ENCODE data around the gene FGFR3.

Gene FGFR3

DNA sequence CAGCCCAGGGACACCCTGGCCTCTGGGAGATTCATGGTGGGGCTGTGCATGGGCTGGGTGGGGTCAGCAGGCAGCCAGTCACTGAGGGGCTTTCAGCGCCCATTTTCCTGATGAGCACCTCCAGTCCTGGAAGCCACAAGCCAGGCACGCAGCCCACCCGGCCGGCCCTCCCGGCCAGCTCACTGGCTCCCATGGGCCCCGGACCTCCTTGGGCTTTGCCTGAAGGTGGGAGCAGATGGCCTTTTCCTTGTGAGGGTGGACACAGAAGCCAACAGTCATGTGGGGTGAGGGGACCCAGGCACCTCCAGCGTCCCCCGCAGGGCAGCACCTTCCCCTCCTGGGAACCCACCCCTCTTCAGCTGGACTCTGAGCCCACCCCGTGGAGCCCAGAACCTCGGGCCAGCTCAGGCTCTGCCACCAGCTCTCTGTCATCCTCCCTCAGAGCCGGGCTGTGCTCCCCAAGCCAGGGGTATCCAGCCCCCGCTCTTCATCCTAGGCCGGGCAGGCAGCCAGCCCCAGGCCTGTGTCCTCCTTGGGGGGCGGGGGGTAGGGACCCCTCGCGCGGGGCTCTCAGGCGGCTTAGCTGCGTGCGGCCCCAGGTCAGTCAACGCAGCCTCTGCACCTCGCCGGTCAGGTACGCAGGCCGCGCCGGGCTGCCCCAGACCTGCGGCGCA is 798 bp upstream of the FGFR3 start:
- Histone ChIP-seq H3K4me3 (ENCODE audit: low read depth, low read length) (no peak overlapping the region), H2AFZ (ENCODE audit: low read length, unreplicated experiment) (no peak overlapping the region), H3K79me2 (ENCODE audit: control insufficient read depth, insufficient read depth, low read length, unreplicated experiment) (no peaks in the 10 kb centered on the region), H3K36me3 (ENCODE audit: insufficient read depth, low read length) (no peaks in the 10 kb centered on the region), H3K27ac (ENCODE audit: low read depth, low read length) (no peak overlapping the region), H3K4me1 (ENCODE audit: control insufficient read depth, insufficient read depth, low read length, unreplicated experiment) (no peaks in the 10 kb centered on the region), H3K27me3 (ENCODE audit: insufficient read depth, low read length) (peaks cover 29% of the 10 kb centered on the region)

- Histone ChIP-seq H2AFZ (ENCODE audit: low read length, unreplicated experiment) (no peak overlapping the region), H3K36me3 (ENCODE audit: insufficient read depth, low read length) (no peaks in the 10 kb centered on the region), H3K4me1 (ENCODE audit: control insufficient read depth, insufficient read depth, low read length, unreplicated experiment) (no peaks in the 10 kb centered on the region), H3K27ac (ENCODE audit: low read depth, low read length) (no peak overlapping the region), H3K4me3 (ENCODE audit: low read depth, low read length) (peak overlapping the region; percentile 67; the same call in 1 of the 2 replicates), H3K27me3 (ENCODE audit: insufficient read depth, low read length) (peaks cover 29% of the 10 kb centered on the region), H3K79me2 (ENCODE audit: control insufficient read depth, insufficient read depth, low read length, unreplicated experiment) (no peaks in the 10 kb centered on the region)
Observed at GRCh38 chr4:1793496-1793840, 375 bp downstream of the FGFR3 start.

- Histone ChIP-seq H3K27me3 (ENCODE audit: insufficient read depth, low read length) (peaks cover 29% of the 10 kb centered on the region), H2AFZ (ENCODE audit: low read length, unreplicated experiment) (no peak overlapping the region), H3K36me3 (ENCODE audit: insufficient read depth, low read length) (no peaks in the 10 kb centered on the region), H3K4me1 (ENCODE audit: control insufficient read depth, insufficient read depth, low read length, unreplicated experiment) (no peaks in the 10 kb centered on the region), H3K27ac (ENCODE audit: low read depth, low read length) (no peak overlapping the region), H3K4me3 (ENCODE audit: low read depth, low read length) (peak overlapping the region; percentile 50), H3K79me2 (ENCODE audit: control insufficient read depth, insufficient read depth, low read length, unreplicated experiment) (no peaks in the 10 kb centered on the region)
Observed at GRCh38 chr4:1793940-1794808, 1.1 kb downstream of the FGFR3 start.

- Histone ChIP-seq H3K4me3 (ENCODE audit: low read depth, low read length) (peak overlapping the region; percentile 50; the same call in 1 of the 2 replicates), H3K27me3 (ENCODE audit: insufficient read depth, low read length) (peaks cover 29% of the 10 kb centered on the region)
Observed at GRCh38 chr4:1794809-1795298, 1.8 kb downstream of the FGFR3 start.

DNA sequence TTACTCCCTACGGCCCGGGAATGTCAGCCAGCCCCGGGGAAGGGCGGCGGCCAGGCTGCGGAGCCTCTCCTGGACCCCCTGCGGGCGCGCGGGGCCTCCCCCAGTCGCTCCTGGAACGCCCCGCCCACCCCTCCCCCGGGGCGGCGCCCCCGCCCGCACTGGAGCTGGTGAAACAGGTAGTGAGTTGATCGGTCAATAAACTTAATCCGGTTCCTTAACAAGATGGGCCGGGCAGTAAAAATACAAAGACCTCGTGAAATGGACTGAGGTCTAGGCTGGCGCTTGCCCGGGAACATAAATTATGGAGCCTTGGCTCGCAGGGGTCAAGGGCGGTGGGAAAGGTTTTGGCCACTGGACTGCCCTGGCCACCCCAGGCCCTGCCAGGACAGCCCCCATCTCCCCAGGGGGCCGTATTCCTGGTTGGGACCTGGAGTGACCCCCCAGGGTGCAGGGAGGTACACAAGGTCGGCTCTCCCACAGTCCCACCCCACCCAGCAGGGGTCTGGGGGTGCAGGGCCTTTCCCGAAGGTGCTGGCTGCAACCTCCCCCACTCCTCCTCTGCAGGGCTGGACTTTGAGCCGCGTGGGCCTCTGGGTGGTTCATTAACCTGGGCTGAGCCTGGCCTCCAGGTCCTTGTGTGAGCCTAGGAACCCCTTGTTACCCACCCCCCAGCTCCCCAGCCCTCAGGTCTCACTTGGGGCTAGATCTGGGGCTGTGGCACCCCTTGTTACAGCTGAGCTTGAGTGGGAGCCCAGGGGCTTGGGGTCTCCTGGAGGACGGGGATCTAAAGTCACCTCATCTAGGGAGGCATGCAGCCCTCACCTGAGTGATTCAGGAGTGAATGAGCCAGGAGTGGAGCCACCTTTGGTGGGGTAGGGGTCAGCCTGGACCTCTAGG is 2.5 kb downstream of the FGFR3 start:
- H3K79me2 ChIP-seq (ENCODE audit: control insufficient read depth, insufficient read depth, low read length, unreplicated experiment), result no peaks in the 10 kb centered on the region
- H3K27ac ChIP-seq (ENCODE audit: low read depth, low read length), result no peak overlapping the region
- no peaks in the 10 kb centered on the region for H3K36me3 ChIP-seq (ENCODE audit: insufficient read depth, low read length)
- no peak overlapping the region for H3K4me3 ChIP-seq (ENCODE audit: low read depth, low read length)
- no peak overlapping the region for H2AFZ ChIP-seq (ENCODE audit: low read length, unreplicated experiment)
- H3K27me3 ChIP-seq (ENCODE audit: insufficient read depth, low read length), result peaks cover 29% of the 10 kb centered on the region
- H3K4me1 ChIP-seq (ENCODE audit: control insufficient read depth, insufficient read depth, low read length, unreplicated experiment), result no peaks in the 10 kb centered on the region

More at GRCh38 chr4:1794809-1795298, 1.8 kb downstream of the FGFR3 start:
- Histone ChIP-seq H3K36me3 (ENCODE audit: insufficient read depth, low read length) (no peaks in the 10 kb centered on the region), H2AFZ (ENCODE audit: low read length, unreplicated experiment) (no peak overlapping the region), H3K4me1 (ENCODE audit: control insufficient read depth, insufficient read depth, low read length, unreplicated experiment) (no peaks in the 10 kb centered on the region), H3K27ac (ENCODE audit: low read depth, low read length) (no peak overlapping the region), H3K79me2 (ENCODE audit: control insufficient read depth, insufficient read depth, low read length, unreplicated experiment) (no peaks in the 10 kb centered on the region)

DNA sequence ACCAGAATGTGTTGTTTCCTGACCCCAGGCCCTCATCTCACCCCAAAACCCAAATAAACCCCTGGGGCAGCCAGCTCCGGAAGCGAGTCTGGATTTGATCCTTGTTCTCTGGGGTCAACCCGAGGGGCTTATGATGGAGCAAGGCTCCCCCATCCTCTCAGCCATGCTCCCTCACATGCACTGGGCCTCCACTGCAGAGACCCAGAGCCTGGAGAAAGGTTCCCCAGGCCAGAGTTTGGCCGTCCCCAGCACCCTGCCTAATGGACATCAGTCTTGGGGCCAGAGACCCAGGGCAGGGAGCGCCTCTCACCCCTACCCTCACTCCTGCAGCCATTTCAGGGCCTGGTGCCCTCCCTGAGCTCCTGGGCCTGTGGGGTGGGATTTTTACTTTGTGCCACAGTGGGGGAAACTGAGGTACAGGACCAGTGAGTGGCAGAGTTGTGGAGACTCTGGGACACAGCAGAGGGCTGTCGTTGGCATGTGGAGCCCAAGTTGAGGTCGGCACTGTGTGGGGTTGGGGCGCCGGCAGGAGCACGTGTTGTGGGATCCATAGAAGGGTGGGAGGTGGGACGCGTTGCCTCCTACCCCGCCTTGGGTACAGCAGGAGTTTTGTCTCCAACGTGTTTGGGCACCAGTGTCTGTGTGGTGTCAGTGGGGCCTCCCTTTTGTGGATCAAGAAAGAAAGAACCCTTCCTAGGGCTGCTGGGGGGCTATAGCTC is 3.6 kb downstream of the FGFR3 start:
- Histone ChIP-seq H3K27ac (ENCODE audit: low read depth, low read length) (no peak overlapping the region), H3K79me2 (ENCODE audit: control insufficient read depth, insufficient read depth, low read length, unreplicated experiment) (no peaks in the 10 kb centered on the region), H3K4me3 (ENCODE audit: low read depth, low read length) (no peak overlapping the region), H3K36me3 (ENCODE audit: insufficient read depth, low read length) (no peaks in the 10 kb centered on the region), H2AFZ (ENCODE audit: low read length, unreplicated experiment) (no peak overlapping the region), H3K27me3 (ENCODE audit: insufficient read depth, low read length) (peaks cover 29% of the 10 kb centered on the region), H3K4me1 (ENCODE audit: control insufficient read depth, insufficient read depth, low read length, unreplicated experiment) (no peaks in the 10 kb centered on the region)

DNA sequence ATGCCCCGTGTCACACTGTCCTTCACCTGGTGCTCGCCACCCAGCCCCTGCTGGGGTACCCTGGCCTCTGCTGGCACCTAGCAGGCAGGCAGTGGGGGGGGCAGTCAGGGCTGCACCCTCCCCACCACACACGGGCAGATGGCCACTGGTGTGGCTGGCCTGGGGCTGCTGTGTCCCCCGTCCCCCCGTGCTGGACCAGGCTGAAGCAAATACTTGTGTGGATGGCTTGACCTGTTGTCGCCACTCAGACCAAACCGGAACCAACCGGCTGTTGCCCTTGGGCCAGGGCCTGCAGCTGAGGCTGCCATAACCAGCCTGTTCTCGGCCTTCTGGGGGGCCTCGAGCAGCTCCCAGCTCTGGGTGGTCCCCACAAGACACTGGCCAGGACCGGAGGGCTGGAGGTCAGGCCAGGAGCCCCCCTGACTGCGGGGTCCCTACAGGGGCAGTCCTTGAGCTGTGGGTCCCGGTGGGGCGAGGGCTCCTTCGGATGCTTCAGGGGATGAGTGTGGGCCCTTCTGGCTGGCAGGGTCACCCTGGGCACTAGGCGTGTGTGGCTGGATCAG is 4.3 kb downstream of the FGFR3 start:
- Histone ChIP-seq H3K27me3 (ENCODE audit: insufficient read depth, low read length) (peaks cover 28% of the 10 kb centered on the region), H3K27ac (ENCODE audit: low read depth, low read length) (no peak overlapping the region), H3K36me3 (ENCODE audit: insufficient read depth, low read length) (no peaks in the 10 kb centered on the region), H2AFZ (ENCODE audit: low read length, unreplicated experiment) (no peak overlapping the region), H3K4me3 (ENCODE audit: low read depth, low read length) (no peak overlapping the region), H3K4me1 (ENCODE audit: control insufficient read depth, insufficient read depth, low read length, unreplicated experiment) (no peaks in the 10 kb centered on the region), H3K79me2 (ENCODE audit: control insufficient read depth, insufficient read depth, low read length, unreplicated experiment) (no peaks in the 10 kb centered on the region)

- H2AFZ ChIP-seq (ENCODE audit: low read length, unreplicated experiment), result no peak overlapping the region
- peaks cover 23% of the 10 kb centered on the region for H3K27me3 ChIP-seq (ENCODE audit: insufficient read depth, low read length)
- no peaks in the 10 kb centered on the region for H3K4me1 ChIP-seq (ENCODE audit: control insufficient read depth, insufficient read depth, low read length, unreplicated experiment)
- no peaks in the 10 kb centered on the region for H3K36me3 ChIP-seq (ENCODE audit: insufficient read depth, low read length)
- no peak overlapping the region for H3K4me3 ChIP-seq (ENCODE audit: low read depth, low read length)
- no peak overlapping the region for H3K27ac ChIP-seq (ENCODE audit: low read depth, low read length)
- H3K79me2 ChIP-seq (ENCODE audit: control insufficient read depth, insufficient read depth, low read length, unreplicated experiment), result no peaks in the 10 kb centered on the region
Observed at GRCh38 chr4:1797861-1798579, 4.9 kb downstream of the FGFR3 start.

- Histone ChIP-seq H3K27me3 (ENCODE audit: insufficient read depth, low read length) (peaks cover 22% of the 10 kb centered on the region), H3K4me1 (ENCODE audit: control insufficient read depth, insufficient read depth, low read length, unreplicated experiment) (no peaks in the 10 kb centered on the region), H3K36me3 (ENCODE audit: insufficient read depth, low read length) (no peaks in the 10 kb centered on the region), H3K79me2 (ENCODE audit: control insufficient read depth, insufficient read depth, low read length, unreplicated experiment) (no peaks in the 10 kb centered on the region), H2AFZ (ENCODE audit: low read length, unreplicated experiment) (no peak overlapping the region), H3K27ac (ENCODE audit: low read depth, low read length) (no peak overlapping the region), H3K4me3 (ENCODE audit: low read depth, low read length) (no peak overlapping the region)
Observed at GRCh38 chr4:1798580-1799386, 5.7 kb downstream of the FGFR3 start.
